HG03520 (cell line): ENCODE data around the gene BICC1.
"Not testable (repeated sequence)": the region's sequence is repeated elsewhere in the genome, so short reads cannot be mapped to it uniquely, and the experiment has no call there.

Experiments used
- ATAC-seq: cut with Tn5 transposase; IDR thresholded peaks from one replicate; pipeline ENCODE4 v1.9.1; 2021; ENCODE audit warnings: mild to moderate bottlenecking, moderate library complexity; ENCODE audit not compliant: unreplicated experiment

The BICC1 gene

DNA sequence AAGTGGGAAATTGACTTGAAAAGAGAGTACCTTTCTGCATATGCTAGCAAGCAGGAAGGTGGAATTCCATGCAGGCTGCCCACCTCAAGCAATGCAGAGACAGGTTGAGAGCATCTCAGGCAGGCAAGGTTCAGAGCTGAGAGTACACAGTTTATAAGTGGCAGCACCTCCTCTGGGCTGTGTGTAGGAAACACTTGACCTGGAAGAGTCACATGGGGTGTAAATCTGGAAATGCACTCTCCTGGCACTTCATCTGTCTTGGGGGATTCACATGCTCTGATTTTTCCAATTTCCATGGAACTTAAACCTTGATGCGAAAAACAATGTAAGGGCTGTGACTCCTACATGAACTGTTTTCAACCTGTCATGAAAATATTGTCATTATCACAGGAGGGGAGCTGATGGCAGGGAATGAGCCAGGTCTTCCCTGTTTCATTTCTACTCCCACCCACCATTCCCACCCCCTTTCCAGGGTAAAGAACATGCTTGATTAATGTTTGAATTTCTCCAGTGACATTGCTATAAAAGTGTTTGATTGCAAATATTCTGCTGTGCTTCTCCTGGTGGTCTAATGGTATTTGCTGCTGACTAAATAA lies 328.3 kb downstream of the BICC1 start:
- no peak for ATAC-seq

DNA sequence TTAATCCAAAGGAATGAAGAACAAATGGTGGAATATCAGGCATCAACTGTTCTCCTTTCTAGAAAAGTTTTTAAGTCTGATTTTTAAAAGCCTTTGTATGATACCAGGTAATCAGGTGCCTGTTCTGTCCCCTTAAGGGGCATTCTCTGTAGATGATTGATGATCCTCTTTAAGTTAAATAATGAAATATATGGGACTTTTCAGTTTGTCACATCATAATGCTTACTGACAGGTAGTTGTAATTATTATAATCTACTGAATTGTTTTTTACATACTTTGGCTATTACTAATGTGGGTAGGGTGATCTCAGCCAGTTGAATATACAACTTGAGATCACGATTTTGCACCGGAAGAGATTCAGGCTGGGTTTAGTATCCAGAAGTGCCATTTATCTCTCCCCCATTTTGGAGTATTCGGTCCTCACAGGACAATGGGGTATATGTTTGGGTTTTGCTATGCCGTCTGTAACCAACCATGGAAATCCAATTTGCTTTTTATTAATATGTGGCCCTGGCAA lies 330.2 kb downstream of the BICC1 start:
- ATAC-seq, result no peak

DNA sequence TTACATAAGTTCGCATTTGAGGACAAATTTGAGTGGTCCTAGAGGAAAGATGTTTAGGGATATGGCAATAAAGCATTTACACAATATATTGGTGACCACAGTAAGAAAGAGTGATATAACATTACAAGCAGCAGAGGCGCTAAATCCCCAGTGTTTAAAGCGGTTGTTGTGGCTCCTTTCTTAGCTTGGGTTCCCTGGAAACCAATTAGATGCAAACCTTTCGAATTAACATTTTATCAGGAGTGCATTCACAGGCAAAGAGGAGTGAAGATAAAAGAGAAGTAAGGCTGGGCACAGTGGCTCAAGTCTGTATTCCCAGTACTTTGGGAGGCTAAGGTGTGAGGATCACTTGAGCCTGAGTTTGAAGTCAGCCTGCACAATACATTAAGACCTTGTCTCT lies 331.1 kb downstream of the BICC1 start:
- ATAC-seq, result no peak

DNA sequence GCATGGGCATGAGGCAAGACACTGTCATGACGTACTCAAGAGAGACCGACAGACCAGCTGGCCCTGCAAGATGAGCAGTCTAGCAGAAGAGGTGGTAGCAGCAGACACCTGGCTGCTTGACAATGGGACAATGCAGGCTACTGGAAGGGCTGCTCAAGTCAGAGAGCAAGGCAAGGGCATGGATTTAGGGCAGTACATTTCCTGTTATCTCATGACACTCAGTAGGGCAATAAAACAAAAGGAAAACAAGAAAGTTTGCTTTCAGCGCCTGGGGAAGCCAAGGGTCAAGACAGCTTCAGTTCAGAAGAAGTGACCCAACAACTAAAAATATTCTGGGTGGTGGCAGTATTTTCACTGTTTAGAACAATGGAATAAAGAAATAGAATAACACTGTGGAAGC lies 332.0 kb downstream of the BICC1 start:
- no peak for ATAC-seq

DNA sequence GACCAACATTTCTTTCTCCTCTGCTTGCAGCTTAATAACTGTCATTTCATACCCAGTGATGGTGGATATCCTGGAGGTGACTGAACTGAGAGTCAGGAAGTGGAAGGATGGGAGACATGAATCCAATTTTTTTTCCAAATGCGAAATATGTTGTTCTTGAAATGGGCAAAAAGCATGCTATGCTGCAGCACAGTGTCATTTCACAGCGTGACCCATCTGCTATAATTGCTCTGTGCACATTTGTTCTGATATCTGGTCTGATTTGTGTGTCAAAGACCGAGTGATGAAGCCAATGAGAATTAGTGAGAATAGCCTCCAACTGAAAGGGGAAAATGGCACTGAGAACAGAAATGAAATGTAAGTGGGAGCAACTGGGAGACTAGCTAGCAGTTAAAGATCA lies 334.2 kb downstream of the BICC1 start:
- ATAC-seq, result no peak

DNA sequence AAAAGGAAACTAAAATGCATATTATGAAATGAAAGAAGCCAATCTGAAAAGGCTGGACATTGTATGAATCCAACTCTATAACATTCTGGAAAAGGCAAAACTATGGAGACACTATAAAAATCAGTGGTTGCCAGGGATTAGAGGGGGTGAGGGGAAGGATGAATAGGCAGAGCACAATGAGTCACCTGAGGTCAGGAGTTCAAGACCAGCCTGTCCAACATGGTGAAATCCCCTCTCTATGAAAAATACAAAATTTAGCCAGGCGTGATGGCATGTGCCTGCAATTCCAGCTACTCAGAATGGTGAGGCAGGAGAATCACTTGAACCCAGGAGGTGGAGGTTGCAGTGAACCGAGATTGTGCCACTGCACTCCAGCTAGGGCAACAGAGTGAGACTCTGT lies 338.9 kb downstream of the BICC1 start:
- ATAC-seq, result no peak

DNA sequence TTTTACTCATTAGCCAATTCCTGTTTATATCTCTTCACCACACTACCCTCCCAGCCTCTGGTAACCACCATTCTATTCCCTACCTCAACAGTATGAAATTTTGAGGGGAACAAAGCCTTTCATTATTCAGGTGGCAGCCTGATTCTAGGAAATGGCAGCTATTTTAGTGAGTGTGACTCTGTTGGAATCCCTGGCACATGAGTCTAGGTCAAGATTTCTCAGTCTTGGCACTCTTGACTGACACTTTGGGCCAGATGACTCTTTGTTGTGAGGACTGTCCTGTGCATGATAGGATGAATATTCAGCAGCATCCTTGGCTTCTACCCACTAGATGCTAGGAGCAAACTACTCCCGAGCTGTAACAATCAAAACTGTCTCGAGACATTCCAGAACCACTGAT lies 341.0 kb downstream of the BICC1 start:
- no peak for ATAC-seq

DNA sequence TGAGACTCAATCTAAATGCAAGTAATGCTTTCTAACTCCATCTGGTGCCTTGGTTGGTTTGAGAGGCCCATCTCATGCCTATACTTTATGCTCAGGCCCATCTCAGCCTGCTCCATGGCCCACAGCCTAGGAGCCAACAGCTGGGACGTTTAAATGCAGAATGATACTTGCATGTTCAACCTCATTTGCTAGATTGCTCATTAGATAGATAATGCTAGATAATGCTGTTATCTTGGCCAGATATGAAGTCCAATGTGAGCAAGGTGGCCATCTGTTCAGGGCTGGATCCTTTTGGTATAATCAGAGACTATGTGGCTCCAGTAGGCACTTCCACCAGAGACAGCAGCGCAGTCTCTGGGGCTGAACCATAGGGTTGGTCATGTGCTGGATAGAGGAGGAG lies 342.1 kb downstream of the BICC1 start:
- ATAC-seq, result no peak

DNA sequence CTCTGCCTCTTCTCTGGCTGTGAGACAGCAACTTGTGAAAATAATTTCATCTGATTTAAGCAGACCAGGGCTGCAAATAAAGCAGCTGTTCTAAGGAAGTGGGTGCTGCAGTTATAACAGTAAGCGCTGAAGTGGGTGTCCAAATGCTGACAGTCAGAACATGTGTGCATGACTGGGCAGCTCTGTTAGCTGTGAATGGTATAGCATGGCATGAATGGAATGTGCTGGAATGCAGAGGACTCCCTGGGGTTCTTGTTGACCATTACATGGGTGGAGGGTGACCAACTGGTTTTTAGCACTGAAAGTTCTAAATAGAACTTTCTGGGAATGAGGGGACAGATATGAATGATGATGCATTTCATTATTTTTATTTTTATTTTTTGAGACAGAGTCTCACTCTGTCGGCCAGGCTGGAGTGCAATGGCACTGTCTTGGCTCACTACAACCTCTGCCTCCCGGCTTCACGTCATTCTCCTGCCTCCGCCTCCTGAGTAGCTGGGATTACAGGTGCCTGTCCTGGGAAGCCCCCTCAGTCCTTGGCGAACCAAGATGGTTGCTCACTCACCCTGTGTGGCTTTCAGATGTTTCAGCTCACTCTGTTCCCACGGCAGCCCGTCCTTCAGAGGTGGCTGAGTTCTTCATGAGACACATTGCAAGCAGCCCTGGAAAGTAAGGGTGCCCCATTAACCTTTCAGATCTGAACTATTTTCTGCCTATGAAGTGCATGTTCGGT lies 344.0 kb downstream of the BICC1 start:
- ATAC-seq, result no peak

DNA sequence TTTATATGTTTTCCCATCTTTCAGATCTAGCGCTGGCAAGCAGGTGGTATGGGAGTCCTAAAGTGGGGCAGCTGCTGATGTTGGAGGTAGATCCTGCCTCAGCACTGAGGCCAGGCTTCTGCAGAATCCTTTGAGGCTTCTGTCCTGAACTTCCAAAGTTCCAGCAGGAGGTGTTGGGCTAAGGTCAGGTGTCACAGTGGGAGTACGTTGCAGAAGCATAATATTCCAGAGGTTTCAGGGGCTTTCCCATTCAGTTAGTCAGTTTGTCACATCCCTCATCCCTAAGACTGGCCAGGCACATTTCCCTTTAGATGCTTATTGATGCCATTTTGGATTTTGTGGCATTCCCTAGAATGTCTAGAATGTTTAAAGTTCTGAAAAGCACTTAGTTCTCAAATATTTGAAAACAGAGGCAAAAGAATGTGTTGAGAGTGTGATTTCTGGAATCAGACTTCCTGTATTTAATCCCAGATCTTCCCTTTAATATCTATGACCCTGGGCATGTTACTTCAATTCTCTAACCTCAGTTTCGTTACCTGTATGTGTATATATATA lies 344.7 kb downstream of the BICC1 start:
- ATAC-seq, result no peak

DNA sequence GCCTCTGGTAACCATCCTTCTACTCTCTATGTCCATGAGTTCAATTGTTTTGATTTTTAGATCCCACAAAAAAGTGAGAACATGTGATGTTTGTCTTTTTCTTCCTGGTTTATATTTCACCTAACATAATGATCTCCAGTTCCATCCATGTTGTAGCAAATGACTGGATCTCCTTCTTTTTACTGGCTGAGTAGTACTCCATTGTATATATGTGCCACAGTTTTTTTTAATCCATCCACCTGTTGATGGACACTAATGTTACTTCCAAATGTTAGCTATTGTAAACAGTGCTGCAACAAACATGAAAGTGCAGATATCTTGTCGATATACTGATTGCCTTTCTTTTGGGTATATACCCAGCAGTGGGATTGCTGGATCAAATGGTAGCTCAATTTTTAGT lies 345.5 kb downstream of the BICC1 start:
- ATAC-seq, result not testable (repeated sequence)

DNA sequence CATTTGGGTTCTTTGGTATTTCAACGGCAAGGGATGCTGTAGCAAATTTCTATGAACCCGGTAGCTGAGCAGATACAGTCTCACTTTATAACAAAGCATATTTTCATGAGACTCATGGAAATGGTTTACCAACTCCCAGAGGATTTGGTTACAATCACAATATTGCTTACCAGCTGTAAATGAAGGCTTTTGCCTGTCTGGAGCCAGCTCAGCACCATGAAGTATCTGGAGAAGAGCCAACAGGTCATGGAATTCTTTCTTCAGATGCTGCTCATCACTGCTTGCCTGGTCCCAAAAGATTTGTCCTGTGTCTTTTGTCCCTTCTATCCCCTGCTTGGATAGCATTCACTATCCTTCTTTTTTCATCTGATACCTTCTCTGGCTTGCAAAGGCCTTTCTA lies 346.9 kb downstream of the BICC1 start:
- ATAC-seq, result no peak

DNA sequence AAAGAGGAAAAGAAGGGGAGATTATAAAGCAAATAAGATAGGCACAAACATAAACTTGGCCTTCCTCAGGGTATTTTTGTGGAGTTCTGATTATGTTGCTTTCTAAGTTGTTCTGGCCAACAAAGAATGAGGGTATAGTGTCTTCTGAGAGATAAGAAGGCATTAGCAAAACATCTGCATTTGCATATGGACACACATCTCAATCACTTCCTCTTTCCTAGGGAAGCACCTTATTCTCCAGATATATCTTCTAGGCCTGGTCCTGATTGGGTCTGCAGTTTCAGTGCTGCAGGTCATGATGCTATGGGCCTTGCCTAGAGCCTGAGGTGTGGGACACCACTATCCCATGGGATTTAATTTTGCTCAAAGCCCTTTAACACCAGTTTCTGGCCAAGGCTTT lies 355.0 kb downstream of the BICC1 start:
- ATAC-seq, result peak; percentile 73

DNA sequence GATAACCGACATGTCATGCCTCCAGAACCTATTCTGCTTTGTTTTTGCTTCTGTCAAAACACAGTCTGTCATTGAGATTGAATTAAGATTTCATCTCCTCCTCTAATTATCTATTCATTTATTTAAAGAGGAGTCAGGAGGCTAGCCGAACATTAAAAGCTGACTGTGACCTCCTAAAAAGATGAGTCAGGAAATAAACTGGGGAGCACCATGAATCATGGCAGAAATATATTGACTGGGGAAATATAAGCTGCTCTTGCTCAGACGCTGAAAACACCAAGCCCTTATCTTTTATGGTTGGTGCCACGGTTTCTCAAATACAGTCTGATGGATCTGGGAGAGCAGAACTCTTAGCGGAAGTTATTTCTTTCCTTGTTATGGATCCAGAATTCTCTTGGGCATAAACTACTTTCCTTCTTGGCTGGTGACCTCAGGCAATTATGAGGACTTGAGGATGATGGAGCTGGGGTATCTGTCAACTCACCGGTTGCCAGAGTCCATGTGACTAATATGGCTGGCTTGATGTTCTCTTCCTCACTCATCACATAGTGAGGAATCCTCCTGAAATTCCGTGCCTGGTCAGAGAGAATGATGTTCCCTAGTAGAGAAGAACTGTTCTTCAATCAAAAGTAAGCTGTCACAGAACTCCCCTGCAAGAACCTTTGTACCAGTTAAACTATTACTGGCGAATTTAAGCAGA lies 356.2 kb downstream of the BICC1 start:
- ATAC-seq, result no peak

DNA sequence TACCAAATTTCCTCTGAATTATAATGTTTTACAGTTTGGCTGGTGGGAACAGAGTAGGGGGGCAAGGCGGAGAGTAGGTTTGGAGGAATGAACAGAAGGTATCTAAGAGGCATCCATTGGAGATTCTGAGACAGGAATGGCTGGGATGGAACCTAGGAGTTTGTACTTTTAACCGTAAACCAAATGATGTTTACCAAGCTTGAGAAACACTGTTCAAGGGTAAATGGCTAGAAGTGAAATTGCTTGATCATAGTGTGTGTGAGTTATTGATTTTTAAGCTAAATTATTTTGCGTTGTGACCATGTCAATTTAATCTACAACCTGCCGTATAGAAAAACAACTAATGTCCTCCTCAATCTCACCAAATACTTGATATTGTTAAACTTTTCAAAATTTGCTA lies 357.4 kb downstream of the BICC1 start:
- no peak for ATAC-seq

DNA sequence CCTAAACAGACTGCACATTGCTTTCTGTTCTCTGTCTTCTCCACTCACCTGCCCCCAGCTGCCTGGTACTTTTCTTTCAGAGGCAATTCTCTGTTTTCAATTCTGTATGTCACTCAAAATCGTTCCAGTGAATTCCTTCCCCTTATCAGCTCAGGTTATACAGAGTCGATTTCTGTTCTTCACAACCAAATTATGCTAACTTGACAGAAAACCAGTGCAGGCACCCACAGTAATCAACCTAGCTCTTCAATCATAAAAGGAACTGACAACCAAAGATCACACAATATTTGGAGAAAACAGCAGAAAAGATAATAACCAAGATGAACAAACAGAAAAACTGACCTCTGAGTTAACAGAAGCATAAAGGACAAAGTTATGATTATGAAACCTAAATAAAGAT lies 360.5 kb downstream of the BICC1 start:
- ATAC-seq, result no peak
